HEK293 (cell line): ENCODE data around the gene MTCL3.

ENCODE experiments used
- REPIN1 ChIP-seq: fragments of 450-650 bp; formaldehyde crosslinking; IDR thresholded peaks from 2 replicates; pipeline ENCODE4 v1.5.1; 2017; ENCODE audit warnings: missing biosample characterization, missing genetic modification characterization, low read depth
- ZBTB7A ChIP-seq: fragments of 450-650 bp; formaldehyde crosslinking; IDR thresholded peaks from 2 replicates; pipeline ENCODE4 v1.5.1; 2016; ENCODE audit warnings: low read depth, missing biosample characterization, missing genetic modification characterization
- ZFP41 ChIP-seq: fragments of 450-650 bp; formaldehyde crosslinking; IDR thresholded peaks from 2 replicates; pipeline ENCODE4 v1.5.1; 2016; ENCODE audit warnings: missing biosample characterization, missing genetic modification characterization, borderline replicate concordance
- ZNF121 ChIP-seq: fragments of 450-650 bp; formaldehyde crosslinking; IDR thresholded peaks from 2 replicates; pipeline ENCODE4 v1.5.1; 2016; ENCODE audit warnings: missing biosample characterization, missing genetic modification characterization
- ZNF155 ChIP-seq: fragments of 450-650 bp; formaldehyde crosslinking; IDR thresholded peaks from 2 replicates; pipeline ENCODE4 v1.5.1; 2016; ENCODE audit warnings: missing biosample characterization, missing genetic modification characterization
- ZNF24 ChIP-seq: fragments of 450-650 bp; formaldehyde crosslinking; IDR thresholded peaks from 2 replicates; pipeline ENCODE4 v1.5.1; 2016; ENCODE audit warnings: missing biosample characterization, missing genetic modification characterization
- ZNF555 ChIP-seq: fragments of 450-650 bp; formaldehyde crosslinking; conservative IDR thresholded peaks from 2 replicates; pipeline ENCODE4 v1.5.1; 2017; ENCODE audit warnings: missing biosample characterization, mild to moderate bottlenecking, missing genetic modification characterization, inconsistent platforms
- ZNF670 ChIP-seq: fragments of 450-650 bp; formaldehyde crosslinking; IDR thresholded peaks from 2 replicates; pipeline ENCODE4 v1.5.1; 2016; ENCODE audit warnings: missing biosample characterization, missing genetic modification characterization, low read depth
- ZNF707 ChIP-seq: fragments of 450-650 bp; formaldehyde crosslinking; IDR thresholded peaks from 2 replicates; pipeline ENCODE4 v1.5.1; 2016; ENCODE audit warnings: missing biosample characterization, missing genetic modification characterization
- ZSCAN5A ChIP-seq: fragments of 450-650 bp; formaldehyde crosslinking; IDR thresholded peaks from 2 replicates; pipeline ENCODE4 v1.5.1; 2016; ENCODE audit warnings: missing biosample characterization, missing genetic modification characterization
- TF ChIP-seq, protein P1 (sequence below): fragments of 450-650 bp; formaldehyde crosslinking; IDR thresholded peaks from 2 replicates; pipeline ENCODE4 v1.5.1; 2016; ENCODE audit warnings: missing biosample characterization, missing genetic modification characterization
- TF ChIP-seq, protein P2 (sequence below): fragments of 450-650 bp; formaldehyde crosslinking; IDR thresholded peaks from 2 replicates; pipeline ENCODE4 v1.5.1; 2016; ENCODE audit warnings: missing biosample characterization, missing genetic modification characterization
- TF ChIP-seq, protein P3 (sequence below): fragments of 450-650 bp; IDR thresholded peaks from 2 replicates; pipeline ENCODE4 v1.5.1; 2018; ENCODE audit warnings: missing biosample characterization, missing genetic modification characterization

- TF ChIP-seq, protein P1, sequence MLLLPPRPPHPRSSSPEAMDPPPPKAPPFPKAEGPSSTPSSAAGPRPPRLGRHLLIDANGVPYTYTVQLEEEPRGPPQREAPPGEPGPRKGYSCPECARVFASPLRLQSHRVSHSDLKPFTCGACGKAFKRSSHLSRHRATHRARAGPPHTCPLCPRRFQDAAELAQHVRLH (tag by site-specific recombination): no peak
- TF ChIP-seq ZBTB7A (no peak), ZNF155 (tag by site-specific recombination) (no peak), ZNF707 (tag by site-specific recombination) (no peak), ZNF121 (no peak), ZFP41 (tag by site-specific recombination) (no peak), REPIN1 (no peak), ZNF24 (tag by site-specific recombination) (no peak), ZSCAN5A (tag by site-specific recombination) (no peak), ZNF555 (tag by site-specific recombination) (no peak), ZNF670 (tag by site-specific recombination) (no peak)
- TF ChIP-seq, protein P2, sequence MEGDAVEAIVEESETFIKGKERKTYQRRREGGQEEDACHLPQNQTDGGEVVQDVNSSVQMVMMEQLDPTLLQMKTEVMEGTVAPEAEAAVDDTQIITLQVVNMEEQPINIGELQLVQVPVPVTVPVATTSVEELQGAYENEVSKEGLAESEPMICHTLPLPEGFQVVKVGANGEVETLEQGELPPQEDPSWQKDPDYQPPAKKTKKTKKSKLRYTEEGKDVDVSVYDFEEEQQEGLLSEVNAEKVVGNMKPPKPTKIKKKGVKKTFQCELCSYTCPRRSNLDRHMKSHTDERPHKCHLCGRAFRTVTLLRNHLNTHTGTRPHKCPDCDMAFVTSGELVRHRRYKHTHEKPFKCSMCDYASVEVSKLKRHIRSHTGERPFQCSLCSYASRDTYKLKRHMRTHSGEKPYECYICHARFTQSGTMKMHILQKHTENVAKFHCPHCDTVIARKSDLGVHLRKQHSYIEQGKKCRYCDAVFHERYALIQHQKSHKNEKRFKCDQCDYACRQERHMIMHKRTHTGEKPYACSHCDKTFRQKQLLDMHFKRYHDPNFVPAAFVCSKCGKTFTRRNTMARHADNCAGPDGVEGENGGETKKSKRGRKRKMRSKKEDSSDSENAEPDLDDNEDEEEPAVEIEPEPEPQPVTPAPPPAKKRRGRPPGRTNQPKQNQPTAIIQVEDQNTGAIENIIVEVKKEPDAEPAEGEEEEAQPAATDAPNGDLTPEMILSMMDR (tag by site-specific recombination): no peak
- TF ChIP-seq, protein P3, sequence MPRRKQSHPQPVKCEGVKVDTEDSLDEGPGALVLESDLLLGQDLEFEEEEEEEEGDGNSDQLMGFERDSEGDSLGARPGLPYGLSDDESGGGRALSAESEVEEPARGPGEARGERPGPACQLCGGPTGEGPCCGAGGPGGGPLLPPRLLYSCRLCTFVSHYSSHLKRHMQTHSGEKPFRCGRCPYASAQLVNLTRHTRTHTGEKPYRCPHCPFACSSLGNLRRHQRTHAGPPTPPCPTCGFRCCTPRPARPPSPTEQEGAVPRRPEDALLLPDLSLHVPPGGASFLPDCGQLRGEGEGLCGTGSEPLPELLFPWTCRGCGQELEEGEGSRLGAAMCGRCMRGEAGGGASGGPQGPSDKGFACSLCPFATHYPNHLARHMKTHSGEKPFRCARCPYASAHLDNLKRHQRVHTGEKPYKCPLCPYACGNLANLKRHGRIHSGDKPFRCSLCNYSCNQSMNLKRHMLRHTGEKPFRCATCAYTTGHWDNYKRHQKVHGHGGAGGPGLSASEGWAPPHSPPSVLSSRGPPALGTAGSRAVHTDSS: no peak
Observed at GRCh38 chr6:127514773-127515227, 4.3 kb downstream of the MTCL3 start.
